Upper lobe of left lung (tissue), 6 donors: ENCODE results near the gene FAM241B. TPM values are rescaled to one million over a fixed set of nuclear protein-coding genes. Genes with fewer than 3 reads are reported as not detected.
A peak's percentile ranks its signal among the peaks of the same experiment; 100 is the strongest.

ENCODE experiments used
- ATAC-seq, 2 donors: fragments of 200-7000 bp; cut with Tn5 transposase; one replicate each; pipeline ENCODE4 v1.9.1; 2022; ENCODE audit warnings: mild to moderate bottlenecking in 2 of 2, moderate library complexity in 2 of 2; ENCODE audit not compliant: low FRiP score in 2 of 2
- DNase-seq, 2 donors: peaks; one replicate each; pipeline ENCODE4 v3.0.0-alpha.2; 2019 to 2020
- H3K27ac ChIP-seq, 4 donors: fragments of 200-600 bp; sonication (generic); one replicate each; pipeline ENCODE4 v1.5.1; 2016 to 2019
- H3K27me3 ChIP-seq, 4 donors: fragments of 200-600 bp; sonication (generic); one replicate each; pipeline ENCODE4 v1.5.1; 2017 to 2019
- H3K36me3 ChIP-seq, 4 donors: fragments of 200-600 bp; sonication (generic); one replicate each; pipeline ENCODE4 v1.5.1; 2016 to 2019
- H3K4me1 ChIP-seq, 4 donors: fragments of 200-600 bp; sonication (generic); one replicate each; pipeline ENCODE4 v1.5.1; 2018 to 2019
- H3K4me3 ChIP-seq, 4 donors: fragments of 200-600 bp; sonication (generic); one replicate each; pipeline ENCODE4 v1.5.1; 2017 to 2019; ENCODE audit warnings: mild to moderate bottlenecking in 2 of 4, moderate library complexity in 1 of 4
- H3K9me3 ChIP-seq, 4 donors: fragments of 200-600 bp; sonication (generic); one replicate each; pipeline ENCODE4 v1.5.1; 2018 to 2019
- CTCF ChIP-seq, 6 experiments: fragments of 450-650 bp in 4 of 6; fragments of 200-600 bp in 2 of 6; sonication (generic) in 2 of 6; IDR thresholded peaks; one replicate each; pipeline ENCODE4 v1.5.1; 2016 to 2019; ENCODE audit warnings: antibody characterized with exemption in 6 of 6
- EP300 ChIP-seq, 4 donors: sonication (generic); formaldehyde crosslinking; IDR thresholded peaks; one replicate each; pipeline ENCODE4 v1.5.1; 2017; ENCODE audit warnings: antibody characterized with exemption in 4 of 4, control low read depth in 2 of 4
- POLR2A ChIP-seq, 4 donors: fragments of 450-650 bp; IDR thresholded peaks; one replicate each; pipeline ENCODE4 v1.5.1; 2016 to 2017; ENCODE audit warnings: antibody characterized with exemption in 4 of 4, mild to moderate bottlenecking in 2 of 4
- POLR2AphosphoS5 ChIP-seq, 2 donors: sonication (generic); formaldehyde crosslinking; IDR thresholded peaks; one replicate each; pipeline ENCODE4 v1.5.1; 2017; ENCODE audit warnings: antibody characterized with exemption in 2 of 2
- WGBS, 2 donors: methylation state at CpG; one replicate each; pipeline ENCODE4 v1.1.5; 2017 to 2018; 5-methylcytosine and 5-hydroxymethylcytosine counted together
- total RNA-seq, 6 donors: library from RNA; depleted of rRNA in 4 of 6; stranded (reverse); fragments of >200 nt in 4 of 6; gene quantifications; one replicate each; pipeline versions ENCODE4 v1.1.0 to v1.2.1, GENCODE V29; 2016 to 2021
- donor health status: DM: no; HTN: no; CAD: no; lungs with moderate emphysema.
- donor health status: DM: no; HTN: yes; CAD: no; lungs with severe emphysema.

Gene FAM241B
- total RNA-seq = 1 to 10 TPM in 5 of 6 donors, not detected in 1; 3.1 to 7.7 (median 6.5) TPM

- Histone ChIP-seq H3K4me3 (peak within 1 kb of the TSS; percentile 23 to 73 (median 61)), H3K27me3 (peaks cover 0 to 10% (median 0%) of the 10 kb centered on the region in 4 donors), H3K36me3 (no peaks in the 10 kb centered on the region), H3K9me3 (no peaks in the 10 kb centered on the region), H3K4me1 (peaks cover 7 to 18% (median 12%) of the 10 kb centered on the region in 4 donors), H3K27ac (peak within 1 kb of the TSS in 1 of 4 donors; percentile 47)
- 10 to 11% methylated on average over 17 to 63 of the region's 72 CpGs for WGBS, 2 donors
- DNase-seq (peak; percentile 76 to 94), ATAC-seq (peak; percentile 89)
- TF ChIP-seq EP300 (IDR thresholded peaks at IDR 0.05) (no peak), POLR2A (IDR thresholded peaks at IDR 0.05) (peak in 2 of 4 donors; percentile 23 to 56), POLR2AphosphoS5 (IDR thresholded peaks at IDR 0.05) (no peak), CTCF (IDR thresholded peaks at IDR 0.05) (peak; percentile 92 to 100 (median 93))
Observed at GRCh38 chr10:69629897-69630650, at the start of gene FAM241B. Gene FAM241B (plus strand): TSS chr10:69630247. CDS start chr10:69631744, 1,497 bp downstream.

GRCh38 chr10:69580435-69580834 is 49.6 kb upstream of the FAM241B start:
- TF ChIP-seq POLR2AphosphoS5 (IDR thresholded peaks at IDR 0.05) = no peak
- TF ChIP-seq CTCF (IDR thresholded peaks at IDR 0.05) = no peak
- TF ChIP-seq EP300 (IDR thresholded peaks at IDR 0.05) = no peak
- TF ChIP-seq POLR2A (IDR thresholded peaks at IDR 0.05) = no peak
- H3K36me3 ChIP-seq = no peaks in the 10 kb centered on the region
- DNase-seq = no peak
- H3K9me3 ChIP-seq = no peaks in the 10 kb centered on the region
- no peak overlapping the region for H3K4me3 ChIP-seq
- no peak for ATAC-seq
- WGBS, 2 donors = 79 to 81% methylated on average over 5 of the region's 5 CpGs
- H3K4me1 ChIP-seq = no peaks in the 10 kb centered on the region
- peaks cover 0 to 19% (median 7%) of the 10 kb centered on the region in 4 donors for H3K27me3 ChIP-seq
- H3K27ac ChIP-seq = no peak overlapping the region

- H3K4me3 ChIP-seq = no peak overlapping the region
- TF ChIP-seq CTCF (IDR thresholded peaks at IDR 0.05) = no peak
- no peak for TF ChIP-seq EP300 (IDR thresholded peaks at IDR 0.05)
- no peak for TF ChIP-seq POLR2AphosphoS5 (IDR thresholded peaks at IDR 0.05)
- no peak for TF ChIP-seq POLR2A (IDR thresholded peaks at IDR 0.05)
- 33 to 70% methylated on average over 1 to 2 of the region's 2 CpGs for WGBS, 2 donors
- no peak for DNase-seq
- H3K27ac ChIP-seq = no peak overlapping the region
- H3K27me3 ChIP-seq = peaks cover 0 to 7% (median 0%) of the 10 kb centered on the region in 4 donors
- no peaks in the 10 kb centered on the region for H3K4me1 ChIP-seq
- no peaks in the 10 kb centered on the region for H3K9me3 ChIP-seq
- ATAC-seq = no peak
- H3K36me3 ChIP-seq = no peaks in the 10 kb centered on the region
Observed at GRCh38 chr10:69583106-69583505, 46.9 kb upstream of the FAM241B start.

- H3K36me3 ChIP-seq = no peaks in the 10 kb centered on the region
- H3K27ac ChIP-seq = no peak overlapping the region
- DNase-seq = no peak
- no peaks in the 10 kb centered on the region for H3K4me1 ChIP-seq
- TF ChIP-seq POLR2AphosphoS5 (IDR thresholded peaks at IDR 0.05) (no peak), CTCF (IDR thresholded peaks at IDR 0.05) (no peak)
- H3K9me3 ChIP-seq = no peaks in the 10 kb centered on the region
- ATAC-seq = no peak
- 83 to 88% methylated on average over 3 of the region's 3 CpGs for WGBS, 2 donors
- H3K4me3 ChIP-seq = no peak overlapping the region
- no peaks in the 10 kb centered on the region for H3K27me3 ChIP-seq
Observed at GRCh38 chr10:69584624-69585023, 45.4 kb upstream of the FAM241B start.

GRCh38 chr10:69588358-69588757 is 41.7 kb upstream of the FAM241B start:
- no peaks in the 10 kb centered on the region for H3K9me3 ChIP-seq
- H3K36me3 ChIP-seq = no peaks in the 10 kb centered on the region
- no peak overlapping the region for H3K4me3 ChIP-seq
- DNase-seq (no peak), ATAC-seq (no peak)
- no peaks in the 10 kb centered on the region for H3K4me1 ChIP-seq
- 11 to 20% methylated on average over 3 of the region's 3 CpGs for WGBS, 2 donors
- no peaks in the 10 kb centered on the region for H3K27me3 ChIP-seq
- no peak overlapping the region for H3K27ac ChIP-seq
- TF ChIP-seq POLR2AphosphoS5 (IDR thresholded peaks at IDR 0.05) (no peak), CTCF (IDR thresholded peaks at IDR 0.05) (no peak)
